H1 (cell line): ENCODE results near the gene ETS1. TPM values are rescaled to one million over a fixed set of nuclear protein-coding genes. Genes with fewer than 3 reads are reported as not detected.

Experiments used
- ASH2L ChIP-seq: fragments of 200-600, 300-600 bp; sonication (generic); IDR thresholded peaks from one replicate; pipeline ENCODE4 v1.7.1; 2017; ENCODE audit warnings: low read length
- HDAC2 ChIP-seq, 2 experiments: fragments of 300-600 bp in 1 of 2; sonication (generic) in 1 of 2; IDR thresholded peaks; 2 replicates each; pipeline ENCODE4 v1.6.1; 2011 to 2012; ENCODE audit warnings: low read depth in 2 of 2, low read length in 2 of 2, mild to moderate bottlenecking in 2 of 2, moderate library complexity in 2 of 2, borderline replicate concordance in 1 of 2, inconsistent platforms in 1 of 2
- polyA plus RNA-seq, 7 experiments: library from polyadenylated mRNA; depleted of rRNA in 3 of 7; stranded (reverse) in 5 of 7; unstranded in 2 of 7; fragments of >200 nt in 5 of 7; fragments of 200-250 nt in 2 of 7; gene quantifications; 1 replicate in 5 of 7; 2 replicates in 1 of 7; 4 replicates in 1 of 7; pipeline versions ENCODE4 v1.2.1 to v1.2.3, GENCODE V29; 2011 to 2013; ENCODE audit warnings: missing spikeins in 2 of 7, mixed read lengths in 2 of 7
- total RNA-seq: library from RNA; stranded (reverse); fragmentation: NEBNext Ultra II Directional; extraction: Animal tissue kit (Norgen Biotek cat#: 25700); gene quantifications from 2 replicates; pipeline ENCODE4 v1.2.1, GENCODE V29; 2021
- TF ChIP-seq, protein P1 (sequence below): IDR thresholded peaks from 2 replicates; pipeline ENCODE4 v1.6.1; 2011; ENCODE audit warnings: low read length, improper control_type of control experiment

The ETS1 gene
- total and polyA plus RNA-seq, 2 of the 8 experiments (the other 6 are each of a cell fraction or from before 2014, with no cell fraction given): 10.0 to 35.3 TPM

- TF ChIP-seq, protein P1, sequence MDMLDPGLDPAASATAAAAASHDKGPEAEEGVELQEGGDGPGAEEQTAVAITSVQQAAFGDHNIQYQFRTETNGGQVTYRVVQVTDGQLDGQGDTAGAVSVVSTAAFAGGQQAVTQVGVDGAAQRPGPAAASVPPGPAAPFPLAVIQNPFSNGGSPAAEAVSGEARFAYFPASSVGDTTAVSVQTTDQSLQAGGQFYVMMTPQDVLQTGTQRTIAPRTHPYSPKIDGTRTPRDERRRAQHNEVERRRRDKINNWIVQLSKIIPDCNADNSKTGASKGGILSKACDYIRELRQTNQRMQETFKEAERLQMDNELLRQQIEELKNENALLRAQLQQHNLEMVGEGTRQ: no peak
- TF ChIP-seq ASH2L (no peak), HDAC2 (IDR thresholded peaks at IDR 0.05; ENCODE audit: borderline replicate concordance in 1 of 2, low read depth in 2 of 2, low read length in 2 of 2) (no peak)
- TF ChIP-seq, all 59 proteins: peak for 0
Observed at GRCh38 chr11:128530118-128531074, 57.0 kb downstream of the ETS1 start (continued).
